Measurements from ENCODE around the gene ARPP19.
"Not testable (repeated sequence)": the region's sequence is repeated elsewhere in the genome, so short reads cannot be mapped to it uniquely, and the experiment has no call there.

Gene ARPP19

DNA sequence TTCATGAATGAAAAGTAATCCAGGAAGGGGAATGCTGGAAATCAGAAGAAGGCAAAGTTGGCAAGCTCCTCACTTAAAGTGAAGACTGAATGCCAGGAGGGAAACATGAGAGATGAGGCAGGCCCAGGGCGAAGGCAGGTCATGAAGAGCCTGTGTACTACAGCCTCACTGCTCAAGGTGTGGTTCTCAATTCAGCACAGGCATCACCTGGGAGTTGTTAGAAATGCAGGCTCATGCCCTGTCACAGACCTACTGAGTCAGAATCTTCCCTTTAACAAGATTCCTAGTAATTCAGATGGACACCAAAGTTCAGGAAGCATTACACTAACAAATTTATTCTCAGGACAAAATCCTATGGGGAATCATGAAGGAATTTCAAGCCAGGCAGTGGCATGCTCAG, 54.3 kb downstream of the ARPP19 start:
- H2AFZ ChIP-seq (ENCODE audit: low read length) = no peak overlapping the region
- peak overlapping the region; percentile 53 for H3K18ac ChIP-seq (ENCODE audit: low read length)

DNA sequence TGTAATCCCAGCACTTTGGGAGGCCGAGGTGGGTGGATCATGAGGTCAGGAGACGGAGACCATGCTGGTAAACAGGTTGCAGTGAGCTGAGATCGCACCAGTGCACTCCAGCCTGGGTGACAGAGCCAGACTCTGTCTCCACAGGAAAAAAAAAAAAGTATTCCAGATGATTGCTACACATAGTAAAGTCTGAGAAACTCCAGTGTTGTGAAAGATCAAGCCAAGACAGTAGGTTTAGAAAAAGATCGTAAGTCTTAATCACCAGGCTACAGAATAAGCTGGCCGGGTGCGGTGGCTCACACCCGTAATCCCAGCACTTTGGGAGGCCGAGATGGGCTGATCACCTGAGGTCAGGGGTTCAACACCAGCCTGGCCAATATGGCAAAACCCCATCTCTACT, 56.0 kb downstream of the ARPP19 start:
- not testable (repeated sequence) for H2BK5ac ChIP-seq (ENCODE audit: low read length); H2AFZ ChIP-seq (ENCODE audit: low read length); H3K14ac ChIP-seq (ENCODE audit: low read length); H3K4ac ChIP-seq (ENCODE audit: low read length); H3K27ac ChIP-seq (replicated peaks; ENCODE audit: low read length); H3K27me3 ChIP-seq (ENCODE audit: control insufficient read depth in 3 of 3, insufficient read depth in 3 of 3, low read depth in 1 of 3, low read length in 3 of 3); H3K9ac ChIP-seq (ENCODE audit: low read depth, low read length, poor library complexity); H4K8ac ChIP-seq (ENCODE audit: low read depth, low read length); H2BK12ac ChIP-seq (ENCODE audit: low read length); H4K91ac ChIP-seq (ENCODE audit: low read depth, low read length, poor library complexity); H2BK15ac ChIP-seq (ENCODE audit: low read length); H3K4me1 ChIP-seq (ENCODE audit: control insufficient read depth in 2 of 2, insufficient read depth in 1 of 2, low read depth in 1 of 2, low read length in 2 of 2); H3K9me3 ChIP-seq (replicated peaks in 1 of 2; ENCODE audit: control insufficient read depth in 2 of 2, insufficient read depth in 1 of 2, low read depth in 1 of 2, low read length in 2 of 2); DNase-seq (ENCODE audit: low spot score); H3K4me2 ChIP-seq (ENCODE audit: insufficient read depth, low read length, poor library complexity, severe bottlenecking); H3K79me1 ChIP-seq (ENCODE audit: low read depth, low read length); H2BK120ac ChIP-seq (ENCODE audit: low read depth, low read length); H2AK5ac ChIP-seq (ENCODE audit: low read depth, low read length); H3K18ac ChIP-seq (ENCODE audit: low read length); H3K23ac ChIP-seq (ENCODE audit: low read depth, low read length, poor library complexity); H3K36me3 ChIP-seq (replicated peaks in 1 of 2; ENCODE audit: control insufficient read depth in 2 of 2, insufficient read depth in 2 of 2, low read length in 2 of 2); H3K4me3 ChIP-seq (ENCODE audit: low read length in 2 of 2)
- WGBS, 2 donors (ENCODE audit: extremely low coverage in 2 of 2, insufficient read length in 2 of 2, insufficient replicate concordance in 1 of 2) = no CpG with 5 or more reads among the region's 8 CpGs

More for the DNA sequence above, 54.3 kb downstream of the ARPP19 start:
- H3K27ac ChIP-seq (replicated peaks; ENCODE audit: low read length) = no peak overlapping the region
- no peak overlapping the region for H2BK12ac ChIP-seq (ENCODE audit: low read length)
- no peak overlapping the region for H2BK120ac ChIP-seq (ENCODE audit: low read depth, low read length)
- H3K9me3 ChIP-seq (replicated peaks in 1 of 2; ENCODE audit: control insufficient read depth in 2 of 2, insufficient read depth in 1 of 2, low read depth in 1 of 2, low read length in 2 of 2) = no peaks in the 10 kb centered on the region
- H3K4ac ChIP-seq (ENCODE audit: low read length) = no peak overlapping the region
- H2AK5ac ChIP-seq (ENCODE audit: low read depth, low read length) = no peak overlapping the region
- no peak overlapping the region for H4K91ac ChIP-seq (ENCODE audit: low read depth, low read length, poor library complexity)
- no peak overlapping the region for H2BK5ac ChIP-seq (ENCODE audit: low read length)
- no peak overlapping the region for H4K8ac ChIP-seq (ENCODE audit: low read depth, low read length)
- no peak overlapping the region for H3K4me3 ChIP-seq (ENCODE audit: low read length in 2 of 2)
- H3K36me3 ChIP-seq (replicated peaks in 1 of 2; ENCODE audit: control insufficient read depth in 2 of 2, insufficient read depth in 2 of 2, low read length in 2 of 2) = no peaks in the 10 kb centered on the region
- H3K79me1 ChIP-seq (ENCODE audit: low read depth, low read length) = peaks cover 3% of the 10 kb centered on the region
- no peak for DNase-seq (ENCODE audit: low spot score)
- no peak overlapping the region for H3K14ac ChIP-seq (ENCODE audit: low read length)
- no peak overlapping the region for H2BK15ac ChIP-seq (ENCODE audit: low read length)
- H3K9ac ChIP-seq (ENCODE audit: low read depth, low read length, poor library complexity) = peak overlapping the region; percentile 55
- no peaks in the 10 kb centered on the region for H3K27me3 ChIP-seq (ENCODE audit: control insufficient read depth in 3 of 3, insufficient read depth in 3 of 3, low read depth in 1 of 3, low read length in 3 of 3)
- H3K4me1 ChIP-seq (ENCODE audit: control insufficient read depth in 2 of 2, insufficient read depth in 1 of 2, low read depth in 1 of 2, low read length in 2 of 2) = peaks cover 0 to 2% of the 10 kb centered on the region in 2 donors
- no peak overlapping the region for H3K4me2 ChIP-seq (ENCODE audit: insufficient read depth, low read length, poor library complexity, severe bottlenecking)
- H3K23ac ChIP-seq (ENCODE audit: low read depth, low read length, poor library complexity) = no peak overlapping the region
- WGBS, 2 donors (ENCODE audit: extremely low coverage in 2 of 2, insufficient read length in 2 of 2, insufficient replicate concordance in 1 of 2) = no CpG with 5 or more reads among the region's 1 CpG

DNA sequence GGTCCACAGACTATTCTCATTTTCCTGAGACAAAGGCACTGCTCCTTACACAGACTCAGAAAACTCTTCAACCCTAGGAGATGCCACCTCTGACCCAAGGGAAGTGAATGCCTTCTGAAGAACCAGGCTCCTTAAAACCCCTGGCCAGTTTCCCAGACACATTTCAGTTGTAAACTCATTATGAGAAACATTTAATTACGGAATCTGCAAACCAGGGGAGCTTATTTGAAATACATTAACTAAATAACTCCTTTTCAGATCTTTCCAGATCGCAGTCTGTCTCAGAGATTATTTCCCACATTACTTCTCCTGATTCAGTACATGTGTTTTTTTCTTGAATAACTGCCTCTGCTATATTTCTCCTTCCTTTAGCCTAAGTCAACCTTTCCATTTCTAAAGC, 57.7 kb downstream of the ARPP19 start:
- H2AK5ac ChIP-seq (ENCODE audit: low read depth, low read length) = no peak overlapping the region
- H2BK12ac ChIP-seq (ENCODE audit: low read length) = no peak overlapping the region
- no peak overlapping the region for H3K4me2 ChIP-seq (ENCODE audit: insufficient read depth, low read length, poor library complexity, severe bottlenecking)
- peaks cover 4% of the 10 kb centered on the region for H3K79me1 ChIP-seq (ENCODE audit: low read depth, low read length)
- H2BK120ac ChIP-seq (ENCODE audit: low read depth, low read length) = no peak overlapping the region
- no peak overlapping the region for H3K4ac ChIP-seq (ENCODE audit: low read length)
- H3K9me3 ChIP-seq (replicated peaks in 1 of 2; ENCODE audit: control insufficient read depth in 2 of 2, insufficient read depth in 1 of 2, low read depth in 1 of 2, low read length in 2 of 2) = no peaks in the 10 kb centered on the region
- no peak overlapping the region for H4K91ac ChIP-seq (ENCODE audit: low read depth, low read length, poor library complexity)
- H3K23ac ChIP-seq (ENCODE audit: low read depth, low read length, poor library complexity) = no peak overlapping the region
- no peak overlapping the region for H3K18ac ChIP-seq (ENCODE audit: low read length)
- no peak overlapping the region for H3K27ac ChIP-seq (replicated peaks; ENCODE audit: low read length)
- H3K27me3 ChIP-seq (ENCODE audit: control insufficient read depth in 3 of 3, insufficient read depth in 3 of 3, low read depth in 1 of 3, low read length in 3 of 3) = no peaks in the 10 kb centered on the region
- H3K14ac ChIP-seq (ENCODE audit: low read length) = no peak overlapping the region
- no CpG with 5 or more reads among the region's 2 CpGs for WGBS, 2 donors (ENCODE audit: extremely low coverage in 2 of 2, insufficient read length in 2 of 2, insufficient replicate concordance in 1 of 2)
- H3K36me3 ChIP-seq (replicated peaks in 1 of 2; ENCODE audit: control insufficient read depth in 2 of 2, insufficient read depth in 2 of 2, low read length in 2 of 2) = no peaks in the 10 kb centered on the region
- no peak overlapping the region for H3K9ac ChIP-seq (ENCODE audit: low read depth, low read length, poor library complexity)
- H2BK5ac ChIP-seq (ENCODE audit: low read length) = no peak overlapping the region
- H2BK15ac ChIP-seq (ENCODE audit: low read length) = no peak overlapping the region
- no peak overlapping the region for H4K8ac ChIP-seq (ENCODE audit: low read depth, low read length)
- H3K4me1 ChIP-seq (ENCODE audit: control insufficient read depth in 2 of 2, insufficient read depth in 1 of 2, low read depth in 1 of 2, low read length in 2 of 2) = peaks cover 0 to 2% of the 10 kb centered on the region in 2 donors
- H3K4me3 ChIP-seq (ENCODE audit: low read length in 2 of 2) = no peak overlapping the region
- H2AFZ ChIP-seq (ENCODE audit: low read length) = no peak overlapping the region
- no peak for DNase-seq (ENCODE audit: low spot score)

DNA sequence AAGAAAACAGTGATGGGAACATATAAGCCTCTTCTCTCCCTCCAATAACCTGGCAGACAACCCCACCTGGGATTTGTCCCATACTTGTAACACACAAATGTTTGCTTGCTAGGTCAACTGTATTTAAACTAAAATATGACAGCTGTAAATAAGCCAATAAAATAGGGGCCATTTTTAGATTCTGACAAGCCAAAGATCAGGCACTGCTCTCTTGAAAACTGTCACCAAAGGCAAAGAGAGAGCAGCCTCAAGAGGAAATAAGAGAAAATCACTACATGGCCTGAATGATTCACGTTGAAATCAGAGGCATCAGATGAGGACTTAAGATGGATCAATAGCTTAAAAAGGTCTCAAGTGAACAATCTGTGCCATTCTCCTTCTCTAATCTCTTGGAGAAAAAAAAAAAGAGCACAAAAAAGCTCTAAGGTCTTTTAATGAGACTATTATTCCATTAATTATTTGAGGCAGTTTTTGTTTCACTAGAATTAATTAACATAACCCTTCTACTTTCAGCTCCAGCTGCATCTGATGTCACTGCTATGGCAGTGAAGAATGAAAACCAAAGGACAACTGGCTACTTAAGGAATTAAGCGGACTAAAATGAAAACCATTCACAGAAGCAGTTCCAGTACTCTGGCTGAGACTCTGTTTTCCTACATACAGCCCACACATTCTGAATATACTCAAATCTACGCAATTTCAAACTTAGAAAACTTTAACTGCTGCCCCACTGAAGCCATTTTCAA, 59.2 kb downstream of the ARPP19 start:
- Histone ChIP-seq H3K14ac (ENCODE audit: low read length) (no peak overlapping the region), H2AK5ac (ENCODE audit: low read depth, low read length) (no peak overlapping the region), H3K27ac (replicated peaks; ENCODE audit: low read length) (no peak overlapping the region), H3K4me2 (ENCODE audit: insufficient read depth, low read length, poor library complexity, severe bottlenecking) (no peak overlapping the region), H2AFZ (ENCODE audit: low read length) (no peak overlapping the region), H3K27me3 (ENCODE audit: control insufficient read depth in 3 of 3, insufficient read depth in 3 of 3, low read depth in 1 of 3, low read length in 3 of 3) (no peaks in the 10 kb centered on the region), H3K4ac (ENCODE audit: low read length) (no peak overlapping the region), H3K9me3 (replicated peaks in 1 of 2; ENCODE audit: control insufficient read depth in 2 of 2, insufficient read depth in 1 of 2, low read depth in 1 of 2, low read length in 2 of 2) (no peaks in the 10 kb centered on the region), H3K36me3 (replicated peaks in 1 of 2; ENCODE audit: control insufficient read depth in 2 of 2, insufficient read depth in 2 of 2, low read length in 2 of 2) (no peaks in the 10 kb centered on the region), H2BK5ac (ENCODE audit: low read length) (no peak overlapping the region), H3K79me1 (ENCODE audit: low read depth, low read length) (peaks cover 5% of the 10 kb centered on the region), H2BK120ac (ENCODE audit: low read depth, low read length) (no peak overlapping the region), H2BK15ac (ENCODE audit: low read length) (no peak overlapping the region), H4K8ac (ENCODE audit: low read depth, low read length) (no peak overlapping the region), H2BK12ac (ENCODE audit: low read length) (no peak overlapping the region), H3K9ac (ENCODE audit: low read depth, low read length, poor library complexity) (no peak overlapping the region), H3K4me3 (ENCODE audit: low read length in 2 of 2) (no peak overlapping the region), H3K23ac (ENCODE audit: low read depth, low read length, poor library complexity) (no peak overlapping the region), H3K18ac (ENCODE audit: low read length) (no peak overlapping the region), H4K91ac (ENCODE audit: low read depth, low read length, poor library complexity) (no peak overlapping the region), H3K4me1 (ENCODE audit: control insufficient read depth in 2 of 2, insufficient read depth in 1 of 2, low read depth in 1 of 2, low read length in 2 of 2) (peaks cover 0 to 2% of the 10 kb centered on the region in 2 donors)
- DNase-seq (ENCODE audit: low spot score) = no peak
- WGBS, 2 donors (ENCODE audit: extremely low coverage in 2 of 2, insufficient read length in 2 of 2, insufficient replicate concordance in 1 of 2) = no CpG with 5 or more reads among the region's 3 CpGs
